ELR (cell line): ENCODE data around the gene SLC36A1.
A peak's percentile ranks its signal among the peaks of the same experiment; 100 is the strongest.

Experiments used
- DNase-seq: peaks from one replicate; pipeline ENCODE4 v3.0.0-alpha.2; 2015; ENCODE audit warnings: low read depth

SLC36A1 gene

DNA sequence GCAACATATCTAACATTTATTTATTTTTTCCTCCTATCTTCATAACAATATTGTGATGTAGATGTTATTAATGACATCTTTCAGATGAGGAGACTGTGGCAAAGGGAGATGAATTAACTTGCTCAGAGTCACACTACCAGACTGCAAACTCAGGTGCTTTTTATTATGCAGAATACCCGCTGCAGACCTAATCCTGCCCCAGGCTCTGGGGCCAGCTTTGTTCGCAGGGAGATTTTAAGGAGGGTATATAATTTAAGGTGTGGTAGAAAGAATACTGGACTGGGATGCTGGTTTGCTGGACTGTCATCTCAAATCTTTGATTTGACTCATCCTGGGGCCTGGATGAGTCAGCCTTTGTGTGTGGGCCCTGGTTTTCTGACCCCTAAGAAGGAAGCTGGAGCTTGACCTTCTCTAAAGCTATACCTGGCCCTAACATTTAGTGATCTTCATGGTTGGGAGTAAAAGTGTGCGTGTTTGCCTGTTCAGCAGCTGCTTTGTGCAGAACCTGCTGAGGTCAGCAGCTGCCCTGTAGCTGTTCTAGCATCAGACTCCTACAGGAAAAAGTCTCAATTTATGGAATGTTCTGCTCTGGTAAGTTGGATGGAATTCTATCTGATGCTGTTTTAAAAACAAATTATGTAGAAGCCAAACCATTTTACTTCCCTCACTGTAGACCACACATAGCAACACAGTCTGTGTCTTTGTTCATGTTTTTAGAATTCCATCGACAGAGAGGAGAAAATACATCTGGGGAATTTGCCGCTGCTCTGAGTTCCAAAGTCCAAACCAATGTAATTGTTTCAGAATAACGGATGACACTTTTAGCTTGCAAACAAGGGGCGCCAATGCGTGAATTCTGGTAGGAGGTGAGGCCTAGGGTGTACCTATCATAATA lies 4.5 kb downstream of the SLC36A1 start:
- peak; percentile 71 for DNase-seq

DNA sequence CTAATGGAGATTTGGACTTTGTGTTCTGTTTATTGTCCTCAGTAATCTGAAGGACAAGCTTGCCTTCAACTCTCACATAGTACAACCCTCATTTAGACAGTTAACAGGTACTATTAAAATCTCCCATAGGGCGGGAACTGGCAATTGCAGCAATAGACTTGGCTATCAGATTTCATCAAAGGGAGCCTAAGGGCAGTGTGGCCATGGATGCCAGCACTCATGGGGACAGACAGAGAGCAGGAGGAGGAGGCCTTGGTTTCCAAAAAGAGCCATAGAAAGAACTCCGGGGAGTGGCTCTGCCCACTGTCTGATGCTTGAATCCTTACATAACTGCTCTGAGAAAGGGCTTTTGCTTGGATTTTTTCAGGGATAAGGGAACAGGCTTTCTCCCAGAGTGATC lies 6.8 kb downstream of the SLC36A1 start:
- no peak for DNase-seq

DNA sequence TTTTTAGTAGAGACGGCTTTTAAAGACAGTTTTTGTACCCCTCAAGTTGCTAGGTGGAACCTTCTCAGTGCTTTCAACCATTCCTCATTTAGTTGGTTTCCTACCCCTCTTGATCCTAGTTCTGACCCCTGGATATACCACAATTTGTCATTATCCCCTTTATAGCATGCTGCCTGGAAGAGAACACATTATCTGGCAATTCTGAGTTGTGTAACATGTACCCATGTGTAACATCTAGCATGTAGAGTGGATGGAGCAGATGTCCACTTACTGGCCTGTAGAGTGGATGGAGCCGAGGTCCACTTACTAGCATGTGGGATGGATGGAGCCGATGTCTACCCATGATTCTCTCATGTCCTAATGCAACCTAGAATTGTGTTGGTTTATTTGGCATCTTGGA lies 7.5 kb downstream of the SLC36A1 start:
- DNase-seq = no peak

DNA sequence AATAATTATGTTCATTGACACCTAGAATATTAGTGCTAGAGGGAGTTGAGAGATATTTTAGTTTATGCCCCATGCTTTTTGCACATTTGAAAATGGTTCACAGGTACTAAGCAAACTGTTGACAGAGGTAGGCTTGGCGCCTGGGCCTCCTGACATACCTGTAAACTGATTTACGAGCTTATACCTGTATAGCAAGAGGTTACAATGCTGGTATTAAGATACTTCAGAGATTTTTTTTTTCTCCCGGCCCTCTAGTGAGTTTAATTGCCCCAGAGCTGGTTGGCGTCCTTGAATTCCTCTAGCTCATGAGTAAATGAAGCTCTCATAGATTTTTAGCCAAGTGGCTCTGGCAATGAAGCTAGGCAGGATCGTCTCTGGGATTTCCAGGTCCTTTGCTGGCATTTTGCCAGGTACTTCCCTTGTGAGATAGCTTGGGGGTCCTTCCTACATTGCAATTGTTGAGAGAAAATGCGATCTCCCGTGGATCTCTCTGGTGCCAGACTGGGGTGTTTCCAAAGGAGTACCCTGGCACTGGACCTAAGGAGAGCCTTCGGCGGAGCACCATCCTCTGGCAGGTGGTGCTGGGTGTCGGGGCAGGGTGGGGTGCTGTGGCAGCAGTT lies 9.0 kb downstream of the SLC36A1 start:
- no peak for DNase-seq

DNA sequence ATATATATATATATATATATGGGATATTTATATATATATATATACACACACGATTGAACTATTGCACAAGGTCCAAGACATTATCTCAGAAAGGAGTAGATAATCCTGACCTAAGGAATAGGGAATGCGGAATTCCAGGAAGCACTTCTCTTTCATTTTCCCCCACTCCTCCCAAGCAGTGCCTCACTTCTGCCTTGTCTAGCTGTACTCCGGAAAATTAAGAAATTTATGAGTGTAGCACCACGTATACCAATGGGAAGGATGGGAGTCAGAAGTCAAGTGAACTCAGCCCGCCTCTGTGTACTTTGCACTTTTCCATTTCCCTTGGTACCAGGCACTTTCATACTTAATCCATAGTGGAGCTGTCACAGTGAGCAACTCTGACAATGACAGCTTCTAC lies 10.9 kb downstream of the SLC36A1 start:
- DNase-seq = no peak

DNA sequence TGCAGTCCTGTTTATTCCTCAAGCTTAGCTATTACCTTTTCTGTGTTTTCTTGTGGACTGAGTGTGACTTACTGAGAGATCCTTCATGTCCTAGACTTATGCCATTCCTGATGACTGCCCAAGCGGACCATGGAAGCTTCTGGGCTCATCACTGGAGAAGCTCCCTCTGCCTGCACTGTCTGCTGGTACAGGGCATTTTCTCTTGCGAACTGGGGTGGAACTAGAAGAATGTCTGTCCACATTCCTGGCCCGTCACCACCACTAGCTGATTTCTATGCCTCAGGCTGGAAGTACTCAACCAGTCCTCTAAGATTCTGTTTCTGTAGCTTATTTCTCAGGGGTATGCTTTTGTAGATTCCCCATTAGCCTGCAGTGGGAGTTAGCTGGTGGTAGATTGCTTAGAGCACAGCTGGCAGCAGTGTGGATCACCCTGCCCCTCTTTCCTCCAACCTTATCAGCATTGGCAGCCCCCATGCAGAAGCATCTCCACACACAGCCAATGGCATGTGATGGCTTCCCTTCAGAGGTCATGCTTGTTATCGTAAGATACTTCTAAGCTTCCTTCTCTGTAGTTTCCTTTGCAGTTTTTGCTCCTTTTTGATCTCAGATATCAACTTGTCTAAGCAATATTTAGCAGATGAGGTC lies 12.4 kb downstream of the SLC36A1 start:
- peak; percentile 16 for DNase-seq

DNA sequence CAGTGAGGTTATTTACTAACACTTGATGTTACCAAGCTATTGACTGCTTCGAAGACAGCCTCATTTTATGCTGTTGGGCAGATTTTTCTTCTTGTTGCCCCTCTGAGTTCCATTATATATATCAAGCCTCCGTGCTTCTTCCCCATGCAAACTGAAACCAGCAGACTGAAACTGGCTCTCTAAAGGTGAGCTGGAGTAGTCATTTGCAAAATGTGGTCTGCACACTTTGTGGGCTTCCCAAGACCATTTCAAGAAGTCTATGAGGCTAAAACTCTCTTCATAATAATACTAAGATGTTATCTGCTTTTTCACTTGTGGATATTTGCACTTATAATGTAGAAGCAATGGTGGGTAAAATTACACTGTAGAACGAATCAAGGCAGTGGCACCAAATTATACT lies 13.9 kb downstream of the SLC36A1 start:
- DNase-seq = no peak

DNA sequence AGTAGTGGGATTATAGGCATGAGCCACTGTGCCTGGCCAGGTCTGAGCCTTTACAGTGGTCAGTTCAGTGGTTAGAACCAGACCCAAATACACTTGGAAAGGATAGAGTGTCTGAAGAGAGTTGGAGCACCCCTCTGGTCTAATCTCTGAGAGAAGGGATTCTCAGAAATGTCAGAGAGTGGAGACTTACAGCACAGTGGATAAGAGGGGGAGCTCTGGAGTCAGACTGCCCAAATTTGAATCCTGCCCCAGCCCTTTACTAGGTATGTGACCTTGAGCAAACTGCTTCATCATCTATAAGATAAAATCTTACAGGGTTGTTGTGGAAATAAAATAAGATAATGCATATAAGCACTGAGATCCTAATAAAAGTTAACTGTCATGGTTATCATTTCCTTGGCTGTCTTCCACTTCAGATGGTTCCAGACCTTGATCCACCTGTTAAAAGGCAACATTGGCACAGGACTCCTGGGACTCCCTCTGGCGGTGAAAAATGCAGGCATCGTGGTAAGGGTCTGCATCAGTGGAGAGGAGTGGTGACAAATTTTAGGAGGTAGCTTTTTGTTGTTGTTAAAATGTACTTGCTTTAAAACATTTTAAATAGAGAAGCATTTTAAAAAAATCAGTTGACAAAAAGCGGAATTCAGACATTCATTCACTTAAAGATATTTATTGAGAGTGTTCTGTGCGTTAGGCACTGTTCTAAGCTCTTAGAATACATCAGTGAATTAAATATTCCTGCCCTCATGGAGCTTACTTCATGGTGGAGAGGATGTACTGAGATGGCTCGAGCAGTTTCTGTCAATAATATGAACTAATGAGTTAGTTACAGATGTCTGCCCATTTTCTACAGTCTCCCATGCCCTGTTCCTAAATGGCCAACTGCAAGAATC lies 16.0 kb downstream of the SLC36A1 start:
- peak; percentile 4 for DNase-seq

DNA sequence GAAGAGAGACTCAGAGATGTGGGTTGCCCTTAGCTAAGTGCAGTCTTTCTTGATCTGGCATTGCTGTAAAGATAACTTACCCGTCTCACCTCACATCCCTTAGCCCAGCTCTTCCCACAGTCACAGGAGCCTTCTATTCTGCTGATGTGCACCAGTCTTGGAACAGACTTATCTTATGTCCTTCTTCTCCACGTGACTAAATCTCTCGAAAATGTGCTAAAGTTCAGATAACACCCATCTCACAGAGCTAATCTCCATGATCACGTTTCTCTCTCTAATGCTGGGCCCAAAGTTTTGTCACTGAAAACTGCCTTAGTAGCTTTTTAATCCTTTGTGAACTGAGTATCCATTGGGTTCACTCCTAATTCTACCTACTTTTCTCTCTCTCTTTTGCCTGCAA lies 16.7 kb downstream of the SLC36A1 start:
- no peak for DNase-seq

DNA sequence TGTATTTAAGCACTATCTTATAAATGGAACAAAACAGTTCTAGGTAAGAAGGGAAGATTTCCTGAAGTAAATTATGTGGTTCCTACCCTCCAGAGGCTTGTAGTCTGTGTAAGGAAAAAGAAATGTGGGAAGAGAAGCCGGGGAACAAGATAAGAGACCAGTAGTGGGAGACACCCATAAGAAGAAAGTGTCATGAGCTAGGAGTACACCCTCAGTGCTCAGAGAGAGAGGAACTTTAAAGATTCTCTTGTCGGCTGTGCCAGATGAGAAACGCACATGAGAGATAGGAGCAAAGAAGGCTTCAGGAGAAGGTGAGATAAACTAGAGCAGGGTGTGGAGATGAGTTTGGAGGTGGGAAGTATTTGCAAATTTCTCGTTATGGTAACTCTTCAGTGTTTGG lies 18.1 kb downstream of the SLC36A1 start:
- DNase-seq = no peak

DNA sequence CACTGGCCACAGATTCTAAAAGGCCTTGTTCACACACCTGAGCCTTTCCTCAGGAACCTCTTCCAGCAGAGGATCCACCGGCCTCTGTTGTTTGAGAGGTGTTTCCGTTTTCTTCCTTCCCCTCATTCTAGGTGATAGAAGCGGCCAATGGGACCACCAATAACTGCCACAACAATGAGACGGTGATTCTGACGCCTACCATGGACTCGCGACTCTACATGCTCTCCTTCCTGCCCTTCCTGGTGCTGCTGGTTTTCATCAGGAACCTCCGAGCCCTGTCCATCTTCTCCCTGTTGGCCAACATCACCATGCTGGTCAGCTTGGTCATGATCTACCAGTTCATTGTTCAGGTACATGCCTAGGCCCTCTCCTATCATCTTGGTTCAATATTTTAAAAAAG lies 20.2 kb downstream of the SLC36A1 start:
- no peak for DNase-seq

DNA sequence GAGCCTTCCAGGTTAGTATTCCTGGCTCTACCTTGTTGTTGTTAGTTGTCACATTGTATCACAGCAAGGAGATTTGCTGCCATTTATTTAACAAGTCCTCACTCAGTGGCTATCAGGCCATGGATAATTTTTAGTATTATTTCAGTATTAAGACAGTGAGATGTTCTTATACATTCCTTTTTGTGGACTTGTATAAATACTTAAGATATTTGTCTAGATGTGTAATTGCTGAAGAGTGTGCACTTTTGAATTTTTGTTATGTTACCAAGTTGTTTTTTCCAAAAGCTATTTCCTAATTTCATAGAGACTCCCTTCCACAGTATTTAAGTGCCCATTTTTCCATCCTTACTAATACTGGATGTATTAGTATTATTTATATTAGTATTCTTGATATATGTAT lies 22.0 kb downstream of the SLC36A1 start:
- DNase-seq = no peak

DNA sequence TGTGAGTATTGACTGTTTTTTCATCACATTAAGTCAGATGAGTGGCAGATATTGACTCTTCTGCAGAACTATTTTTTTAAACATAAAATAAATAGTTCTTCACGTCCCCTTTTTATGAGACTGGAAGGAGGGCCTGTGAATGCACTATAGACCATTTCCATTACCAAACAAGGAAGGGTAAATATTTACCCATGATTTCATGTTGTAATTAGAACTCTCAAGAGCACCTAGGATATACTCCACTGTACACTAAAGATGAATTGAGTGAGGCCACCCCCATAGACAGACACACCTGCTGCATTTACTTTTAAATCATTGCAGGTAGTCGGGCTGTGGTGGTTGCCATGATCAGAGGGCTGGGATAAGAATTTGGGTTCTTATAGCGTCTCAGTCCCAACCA lies 22.6 kb downstream of the SLC36A1 start:
- DNase-seq = no peak

DNA sequence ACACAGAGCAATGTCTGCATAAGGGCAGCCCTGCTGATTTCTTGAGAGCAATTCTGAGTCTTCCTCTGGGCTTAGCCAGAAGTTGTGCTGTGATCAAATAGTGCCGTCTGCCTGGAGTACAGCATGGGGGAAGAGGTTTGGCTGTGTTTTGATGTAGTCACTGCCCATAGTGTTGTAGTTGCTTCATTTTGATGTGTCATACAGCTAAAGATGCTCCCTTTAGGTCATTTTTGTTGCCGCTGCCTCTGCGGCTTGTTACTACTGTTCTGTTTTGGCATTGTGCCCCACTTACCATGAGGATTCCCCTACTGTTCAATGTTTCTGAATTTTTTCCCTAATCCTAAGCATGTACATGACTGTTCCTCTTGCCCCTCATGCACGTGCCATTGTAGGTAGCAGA lies 23.0 kb downstream of the SLC36A1 start:
- peak; percentile 49 for DNase-seq

DNA sequence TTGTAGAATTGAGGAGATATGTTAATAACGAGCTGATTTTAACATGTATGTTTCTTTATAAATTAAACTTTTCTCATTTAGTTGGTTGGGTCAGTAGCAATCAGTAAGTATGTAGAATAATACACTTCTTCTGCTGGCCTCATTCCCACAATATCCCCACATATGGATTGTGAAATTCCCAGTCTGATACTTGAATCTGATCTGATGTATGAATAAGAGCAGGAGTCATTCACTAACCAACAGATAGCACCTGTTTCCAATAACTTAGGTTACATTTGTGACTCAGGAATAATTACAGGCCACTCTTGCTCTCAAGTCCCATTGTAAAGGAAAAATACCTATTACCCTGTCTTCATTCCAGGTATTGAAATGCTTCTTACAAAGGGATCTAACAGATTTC lies 23.9 kb downstream of the SLC36A1 start:
- DNase-seq = no peak

DNA sequence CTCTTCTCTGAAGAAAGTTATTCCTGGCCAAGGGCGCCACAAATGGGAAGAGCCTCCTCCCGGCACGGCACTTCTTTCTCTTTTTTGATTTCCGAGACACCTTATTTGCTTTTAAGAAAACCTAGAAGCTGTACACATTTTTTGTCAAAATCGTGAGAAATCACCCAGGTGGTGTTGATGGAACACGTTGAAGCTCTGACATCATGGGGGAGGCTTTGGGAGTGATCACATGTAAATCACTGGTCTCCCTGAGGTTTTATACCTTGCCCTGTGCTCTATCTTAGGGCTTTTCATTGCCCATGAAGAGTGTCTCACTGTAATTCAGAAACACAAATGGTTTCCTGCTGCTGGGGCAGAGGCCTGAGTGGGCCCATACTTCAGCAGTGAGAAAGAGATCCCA lies 27.4 kb downstream of the SLC36A1 start:
- no peak for DNase-seq

DNA sequence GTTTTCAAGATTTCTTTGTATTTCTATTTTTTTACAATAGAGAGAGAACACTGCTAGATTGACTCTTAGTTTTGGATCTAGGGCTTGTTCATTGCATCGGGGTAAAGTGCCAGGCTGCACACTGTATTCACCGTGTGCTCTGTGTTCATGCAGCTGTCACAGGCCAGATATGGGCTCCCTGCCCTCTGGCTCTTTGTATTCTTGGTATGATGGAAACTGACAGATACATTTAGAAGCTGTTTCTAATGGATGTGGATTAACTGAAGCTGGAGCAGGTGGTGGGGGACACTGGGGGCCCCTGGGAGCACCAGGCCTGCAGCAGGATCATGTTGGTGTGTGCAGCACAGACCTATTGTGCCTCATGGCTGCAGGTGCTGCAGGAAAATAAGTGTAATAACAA lies 28.0 kb downstream of the SLC36A1 start:
- DNase-seq = no peak

DNA sequence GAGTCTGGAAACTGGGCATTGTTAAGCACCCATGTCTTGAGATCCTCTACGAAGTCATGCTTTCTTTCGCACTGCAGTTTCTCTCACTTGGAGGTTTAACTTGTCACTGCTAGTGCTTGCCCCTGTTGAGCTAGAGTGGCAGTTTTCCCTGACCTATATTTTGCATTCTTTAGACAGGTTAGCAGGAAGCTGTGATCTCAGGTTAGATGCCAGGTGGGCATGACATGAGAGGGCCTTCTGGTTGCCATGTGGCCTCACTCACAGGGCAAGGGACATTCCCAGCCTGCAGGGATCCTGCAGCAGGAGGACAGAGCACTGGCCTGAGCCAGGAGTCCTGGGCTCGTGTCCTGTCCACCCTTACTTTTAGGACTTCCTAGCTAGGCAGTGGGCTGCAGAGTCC lies 28.6 kb downstream of the SLC36A1 start:
- no peak for DNase-seq

DNA sequence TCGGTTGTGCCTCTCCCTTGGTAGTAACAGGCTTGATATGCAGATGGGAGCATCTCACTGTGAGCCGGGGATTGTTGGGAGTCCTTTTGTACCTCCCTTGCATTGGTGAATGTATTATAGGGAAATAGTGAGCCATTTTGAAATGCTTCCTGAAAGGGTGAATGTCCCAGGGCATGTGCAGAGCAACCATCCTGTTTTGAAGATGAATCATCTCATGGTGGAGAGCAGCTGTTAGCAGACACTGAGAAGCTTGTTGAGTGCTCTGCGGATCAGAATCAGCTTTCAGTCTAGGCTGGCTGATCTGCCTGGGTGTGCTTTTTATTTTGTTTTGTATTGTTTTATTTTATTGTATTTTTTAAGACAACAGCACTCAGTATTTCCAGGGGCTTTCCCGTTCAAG lies 29.7 kb downstream of the SLC36A1 start:
- peak; percentile 15 for DNase-seq

DNA sequence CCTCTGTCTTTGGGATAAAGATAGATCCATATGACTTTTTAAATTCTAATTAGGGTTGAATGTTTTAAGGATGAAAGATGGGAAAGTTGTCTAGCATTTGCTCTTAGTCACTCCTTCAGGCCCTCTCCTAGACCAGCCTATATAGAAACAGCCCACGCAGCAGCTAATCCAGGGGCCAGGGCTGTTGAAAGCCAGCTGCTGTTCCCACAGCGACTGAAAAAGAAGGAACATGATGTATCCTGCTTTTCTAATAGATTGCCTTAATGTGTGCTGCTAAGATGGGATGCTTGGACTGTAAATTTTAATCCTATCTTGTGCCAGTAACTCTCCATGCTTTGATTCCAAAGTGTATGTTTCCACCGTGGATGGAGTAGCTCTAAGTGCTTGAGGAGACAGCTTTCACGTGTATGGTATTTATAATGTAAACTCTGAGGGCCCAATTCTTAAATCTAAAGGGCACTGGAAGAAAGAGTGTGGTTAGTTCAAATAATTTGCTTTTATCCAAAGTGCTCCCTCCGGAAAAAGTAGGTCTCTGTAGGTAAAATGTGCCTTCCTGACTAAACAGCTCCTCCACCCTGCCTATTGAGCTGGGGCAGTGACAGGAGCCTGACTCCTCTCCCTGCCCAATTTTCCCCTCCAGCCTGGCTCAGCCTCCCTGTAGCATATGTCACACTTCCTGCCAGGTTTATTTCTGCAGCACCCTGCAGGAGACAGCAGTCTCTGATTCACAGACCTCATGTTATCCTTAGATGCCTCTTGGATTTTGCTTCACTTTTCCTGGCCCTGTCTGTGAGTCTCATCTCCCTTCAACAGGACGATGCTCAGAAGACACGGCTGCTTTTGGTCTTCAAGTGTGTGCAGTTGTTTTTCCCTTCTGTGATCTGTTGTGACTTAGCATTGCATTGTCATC lies 33.2 kb downstream of the SLC36A1 start:
- DNase-seq = peak; percentile 67

DNA sequence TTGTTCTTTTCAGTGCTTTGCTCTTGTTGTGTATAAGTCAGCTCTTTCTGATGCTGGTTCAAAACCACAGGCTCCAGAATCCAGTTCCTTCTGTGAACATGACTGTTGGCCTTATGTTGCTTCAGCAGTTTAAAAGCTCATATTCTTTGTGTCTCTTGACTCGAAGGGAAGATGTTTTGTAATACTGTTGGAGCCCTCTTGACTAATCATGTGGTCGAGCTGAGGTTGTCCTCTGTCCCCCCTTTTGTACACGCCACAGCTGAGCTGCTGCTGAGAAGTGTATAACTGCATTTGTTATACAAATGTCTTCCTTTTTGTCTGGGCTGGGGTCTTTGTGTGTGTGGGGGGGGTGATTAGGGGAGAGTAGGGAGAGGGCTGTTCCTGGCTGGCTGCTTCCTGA lies 35.8 kb downstream of the SLC36A1 start:
- DNase-seq = no peak
